Astrocyte (in vitro differentiated cells and primary cell): ENCODE measurements around the gene CHRDL2.

ENCODE experiments used
- EZH2 ChIP-seq: IDR thresholded peaks from 2 replicates; pipeline ENCODE4 v1.6.1; 2012; ENCODE audit warnings: mild to moderate bottlenecking, low read length, inconsistent platforms; ENCODE audit not compliant: insufficient read depth
- TF ChIP-seq, protein P1 (sequence below): IDR thresholded peaks from 2 replicates; pipeline ENCODE4 v1.5.1; 2011; ENCODE audit warnings: low read depth, mild to moderate bottlenecking, inconsistent platforms, low read length, moderate library complexity; ENCODE audit not compliant: insufficient read depth

- TF ChIP-seq, protein P1, sequence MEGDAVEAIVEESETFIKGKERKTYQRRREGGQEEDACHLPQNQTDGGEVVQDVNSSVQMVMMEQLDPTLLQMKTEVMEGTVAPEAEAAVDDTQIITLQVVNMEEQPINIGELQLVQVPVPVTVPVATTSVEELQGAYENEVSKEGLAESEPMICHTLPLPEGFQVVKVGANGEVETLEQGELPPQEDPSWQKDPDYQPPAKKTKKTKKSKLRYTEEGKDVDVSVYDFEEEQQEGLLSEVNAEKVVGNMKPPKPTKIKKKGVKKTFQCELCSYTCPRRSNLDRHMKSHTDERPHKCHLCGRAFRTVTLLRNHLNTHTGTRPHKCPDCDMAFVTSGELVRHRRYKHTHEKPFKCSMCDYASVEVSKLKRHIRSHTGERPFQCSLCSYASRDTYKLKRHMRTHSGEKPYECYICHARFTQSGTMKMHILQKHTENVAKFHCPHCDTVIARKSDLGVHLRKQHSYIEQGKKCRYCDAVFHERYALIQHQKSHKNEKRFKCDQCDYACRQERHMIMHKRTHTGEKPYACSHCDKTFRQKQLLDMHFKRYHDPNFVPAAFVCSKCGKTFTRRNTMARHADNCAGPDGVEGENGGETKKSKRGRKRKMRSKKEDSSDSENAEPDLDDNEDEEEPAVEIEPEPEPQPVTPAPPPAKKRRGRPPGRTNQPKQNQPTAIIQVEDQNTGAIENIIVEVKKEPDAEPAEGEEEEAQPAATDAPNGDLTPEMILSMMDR, result no peak
- no peak for TF ChIP-seq EZH2
Observed at GRCh38 chr11:74714904-74715303, 16.3 kb downstream of the CHRDL2 start.
